H1 (cell line): Measurements from ENCODE around the gene DHX36. TPM values are rescaled to one million over a fixed set of nuclear protein-coding genes. Genes with fewer than 3 reads are reported as not detected.
A peak's percentile ranks its signal among the peaks of the same experiment; 100 is the strongest.

ENCODE experiments used
- ASH2L ChIP-seq: fragments of 200-600, 300-600 bp; sonication (generic); IDR thresholded peaks from one replicate; pipeline ENCODE4 v1.7.1; 2017; ENCODE audit warnings: low read length
- BRCA1 ChIP-seq: IDR thresholded peaks from 2 replicates; pipeline ENCODE4 v1.6.1; 2012; ENCODE audit warnings: low read depth, low read length, improper control_type of control experiment
- CBX5 ChIP-seq: fragments of 300-800, 300-1000 bp; sonication (generic); IDR thresholded peaks from 2 replicates; pipeline ENCODE4 v1.7.1; 2016; ENCODE audit warnings: antibody characterized with exemption, low read length, low read depth
- CHD1 ChIP-seq: IDR thresholded peaks from 2 replicates; pipeline ENCODE4 v1.6.1; 2012; ENCODE audit warnings: low read depth, low read length, improper control_type of control experiment
- CREB1 ChIP-seq: IDR thresholded peaks from 2 replicates; pipeline ENCODE4 v1.6.1; 2012; ENCODE audit warnings: inconsistent platforms
- EGR1 ChIP-seq: IDR thresholded peaks from 2 replicates; pipeline ENCODE4 v1.6.1; 2011; ENCODE audit warnings: low read depth, low read length, borderline replicate concordance
- FOSL1 ChIP-seq: IDR thresholded peaks from 2 replicates; pipeline ENCODE4 v1.6.1; 2011; ENCODE audit warnings: mild to moderate bottlenecking, low read depth, low read length, moderate library complexity; ENCODE audit not compliant: insufficient read depth
- GABPA ChIP-seq: IDR thresholded peaks from 2 replicates; pipeline ENCODE4 v1.6.1; 2011; ENCODE audit warnings: mild to moderate bottlenecking, low read length, moderate library complexity, borderline replicate concordance; ENCODE audit not compliant: insufficient read depth
- GTF2F1 ChIP-seq: IDR thresholded peaks from 2 replicates; pipeline ENCODE4 v1.6.1; 2012; ENCODE audit warnings: low read depth, low read length, improper control_type of control experiment, borderline replicate concordance
- JUND ChIP-seq: IDR thresholded peaks from 2 replicates; pipeline ENCODE4 v1.6.1; 2011; ENCODE audit warnings: mild to moderate bottlenecking, improper control_type of control experiment, low read length
- PHF8 ChIP-seq: fragments of 200-600 bp; sonication (generic); conservative IDR thresholded peaks from 2 replicates; pipeline ENCODE4 v1.7.1; 2012; ENCODE audit warnings: low read depth, mild to moderate bottlenecking, inconsistent platforms, low read length, moderate library complexity
- POLR2AphosphoS5 ChIP-seq: IDR thresholded peaks from 2 replicates; pipeline ENCODE4 v1.6.1; 2011; ENCODE audit warnings: low read depth, low read length
- RBBP5 ChIP-seq: IDR thresholded peaks from 2 replicates; pipeline ENCODE4 v1.7.1; 2012; ENCODE audit warnings: low read depth, mild to moderate bottlenecking, inconsistent platforms, low read length, moderate library complexity, borderline replicate concordance
- SIN3A ChIP-seq, 2 experiments: IDR thresholded peaks in 1 of 2; conservative IDR thresholded peaks in 1 of 2; 2 replicates each; pipeline ENCODE4 v1.6.1; 2011 to 2012; ENCODE audit warnings: low read length in 2 of 2, improper control_type of control experiment in 1 of 2, low read depth in 1 of 2, mild to moderate bottlenecking in 1 of 2
- SP4 ChIP-seq: IDR thresholded peaks from 2 replicates; pipeline ENCODE4 v1.6.1; 2012; ENCODE audit warnings: low read length, inconsistent platforms
- TAF1 ChIP-seq: IDR thresholded peaks from 2 replicates; pipeline ENCODE4 v1.6.1; 2011; ENCODE audit warnings: mild to moderate bottlenecking, low read depth, low read length
- TAF7 ChIP-seq: optimal IDR thresholded peaks from 2 replicates; pipeline ENCODE3; 2011; ENCODE audit warnings: low read depth, mild to moderate bottlenecking, inconsistent platforms, low read length, moderate library complexity, borderline replicate concordance
- TBP ChIP-seq: IDR thresholded peaks from 2 replicates; pipeline ENCODE4 v1.6.1; 2011; ENCODE audit warnings: low read depth, low read length, improper control_type of control experiment
- YY1 ChIP-seq: IDR thresholded peaks from 2 replicates; pipeline ENCODE4 v1.6.1; 2011; ENCODE audit warnings: low read depth, mild to moderate bottlenecking, low read length
- polyA plus RNA-seq, 7 experiments: library from polyadenylated mRNA; depleted of rRNA in 3 of 7; stranded (reverse) in 5 of 7; unstranded in 2 of 7; fragments of >200 nt in 5 of 7; fragments of 200-250 nt in 2 of 7; gene quantifications; 1 replicate in 5 of 7; 2 replicates in 1 of 7; 4 replicates in 1 of 7; pipeline versions ENCODE4 v1.2.1 to v1.2.3, GENCODE V29; 2011 to 2013; ENCODE audit warnings: missing spikeins in 2 of 7, mixed read lengths in 2 of 7
- total RNA-seq: library from RNA; stranded (reverse); fragmentation: NEBNext Ultra II Directional; extraction: Animal tissue kit (Norgen Biotek cat#: 25700); gene quantifications from 2 replicates; pipeline ENCODE4 v1.2.1, GENCODE V29; 2021
- TF ChIP-seq, protein P1 (sequence below): IDR thresholded peaks from 2 replicates; pipeline ENCODE4 v1.6.1; 2012; ENCODE audit warnings: low read length, inconsistent platforms
- TF ChIP-seq, protein P2 (sequence below): IDR thresholded peaks from 2 replicates; pipeline ENCODE4 v1.6.1; 2012; ENCODE audit warnings: inconsistent platforms

The DHX36 gene
- total and polyA plus RNA-seq, 2 of the 8 experiments (the other 6 are each of a cell fraction or from before 2014, with no cell fraction given) = 44.9 to 131 TPM

DNA sequence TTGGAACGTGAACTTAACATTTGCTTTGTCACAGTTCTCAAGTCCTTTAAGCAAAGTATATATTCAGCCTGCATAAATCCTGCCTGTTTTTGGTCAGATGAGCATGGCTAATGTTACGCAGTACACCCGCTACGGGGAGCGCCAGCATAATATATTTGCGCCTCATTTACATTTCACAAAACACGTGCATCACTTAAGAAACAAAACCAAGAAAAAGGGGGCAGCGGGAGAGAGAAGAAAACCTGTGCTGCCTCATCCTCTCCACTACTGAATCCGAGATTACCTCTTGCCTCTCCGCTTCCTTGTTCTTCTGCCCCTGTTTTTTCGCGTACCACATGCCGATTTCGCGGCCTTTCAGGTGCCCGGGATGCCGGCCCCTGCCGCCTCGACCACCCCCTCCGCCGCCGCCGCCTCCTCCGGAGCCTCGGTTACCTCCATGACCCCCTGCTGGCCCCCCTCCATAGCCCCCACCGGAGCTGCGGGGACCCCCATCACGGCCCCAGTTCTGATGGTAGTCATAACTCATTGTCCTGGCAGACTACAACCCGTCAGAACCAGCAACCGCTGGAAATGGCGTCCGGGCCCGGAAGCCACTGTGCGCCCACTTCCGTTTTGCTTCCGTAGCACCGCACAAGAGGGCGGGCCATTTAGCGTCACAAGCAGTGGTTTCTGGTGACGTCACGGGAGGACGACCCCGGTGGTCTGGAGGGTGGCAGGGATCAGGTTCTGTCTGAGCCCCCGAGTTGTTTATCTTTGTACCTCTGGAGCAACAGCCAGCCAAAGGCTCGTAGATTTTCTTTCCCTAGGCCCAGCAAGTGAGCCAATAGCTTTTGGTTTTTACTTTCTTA, at the start of gene DHX36 (continued):
- peak; percentile 77 for TF ChIP-seq ASH2L
- no peak for TF ChIP-seq CBX5
- TF ChIP-seq SP4 = no peak
- no peak for TF ChIP-seq FOSL1
- peak; percentile 89 for TF ChIP-seq YY1
- peak; percentile 90 for TF ChIP-seq TAF7
- TF ChIP-seq, protein P1, sequence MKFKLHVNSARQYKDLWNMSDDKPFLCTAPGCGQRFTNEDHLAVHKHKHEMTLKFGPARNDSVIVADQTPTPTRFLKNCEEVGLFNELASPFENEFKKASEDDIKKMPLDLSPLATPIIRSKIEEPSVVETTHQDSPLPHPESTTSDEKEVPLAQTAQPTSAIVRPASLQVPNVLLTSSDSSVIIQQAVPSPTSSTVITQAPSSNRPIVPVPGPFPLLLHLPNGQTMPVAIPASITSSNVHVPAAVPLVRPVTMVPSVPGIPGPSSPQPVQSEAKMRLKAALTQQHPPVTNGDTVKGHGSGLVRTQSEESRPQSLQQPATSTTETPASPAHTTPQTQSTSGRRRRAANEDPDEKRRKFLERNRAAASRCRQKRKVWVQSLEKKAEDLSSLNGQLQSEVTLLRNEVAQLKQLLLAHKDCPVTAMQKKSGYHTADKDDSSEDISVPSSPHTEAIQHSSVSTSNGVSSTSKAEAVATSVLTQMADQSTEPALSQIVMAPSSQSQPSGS = peak; percentile 81; the same call in 1 of the 2 replicates
- peak; percentile 91 for TF ChIP-seq TBP
- no peak for TF ChIP-seq EGR1
- TF ChIP-seq, protein P2, sequence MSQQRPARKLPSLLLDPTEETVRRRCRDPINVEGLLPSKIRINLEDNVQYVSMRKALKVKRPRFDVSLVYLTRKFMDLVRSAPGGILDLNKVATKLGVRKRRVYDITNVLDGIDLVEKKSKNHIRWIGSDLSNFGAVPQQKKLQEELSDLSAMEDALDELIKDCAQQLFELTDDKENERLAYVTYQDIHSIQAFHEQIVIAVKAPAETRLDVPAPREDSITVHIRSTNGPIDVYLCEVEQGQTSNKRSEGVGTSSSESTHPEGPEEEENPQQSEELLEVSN = 0 out of 2 replicates have a peak, but pooled peaks have one; percentile 23
- TF ChIP-seq PHF8 = peak; percentile 97
- peak; percentile 93 for TF ChIP-seq POLR2AphosphoS5
- TF ChIP-seq BRCA1 = no peak; the same call in 1 of the 2 replicates
- TF ChIP-seq GABPA = peak; percentile 91
- peak in 1 of 2 experiments; percentile 47; a peak in 1 of 4 replicates for TF ChIP-seq SIN3A (conservative IDR thresholded peaks at IDR 0.05 in 1 of 2, IDR thresholded peaks at IDR 0.05 in 1 of 2; ENCODE audit: low read depth in 1 of 2, low read length in 2 of 2)
- TF ChIP-seq CREB1 = peak; percentile 99
- peak; percentile 54; the same call in 1 of the 2 replicates for TF ChIP-seq JUND
- TF ChIP-seq CHD1 = no peak; the same call in 1 of the 2 replicates
- peak; percentile 97 for TF ChIP-seq TAF1
- TF ChIP-seq GTF2F1 = 0 out of 2 replicates have a peak, but pooled peaks have one; percentile 48
- TF ChIP-seq RBBP5 = peak; percentile 11; the same call in 1 of the 2 replicates
